GM12801 (cell line): Measurements from ENCODE around the gene AP5S1.

ENCODE experiments used
- TF ChIP-seq, protein P1 (sequence below): IDR thresholded peaks from one replicate; pipeline ENCODE4 v1.5.1; 2011; ENCODE audit warnings: control low read depth; ENCODE audit not compliant: insufficient read length; ENCODE audit errors: extremely low read depth

Gene AP5S1

DNA sequence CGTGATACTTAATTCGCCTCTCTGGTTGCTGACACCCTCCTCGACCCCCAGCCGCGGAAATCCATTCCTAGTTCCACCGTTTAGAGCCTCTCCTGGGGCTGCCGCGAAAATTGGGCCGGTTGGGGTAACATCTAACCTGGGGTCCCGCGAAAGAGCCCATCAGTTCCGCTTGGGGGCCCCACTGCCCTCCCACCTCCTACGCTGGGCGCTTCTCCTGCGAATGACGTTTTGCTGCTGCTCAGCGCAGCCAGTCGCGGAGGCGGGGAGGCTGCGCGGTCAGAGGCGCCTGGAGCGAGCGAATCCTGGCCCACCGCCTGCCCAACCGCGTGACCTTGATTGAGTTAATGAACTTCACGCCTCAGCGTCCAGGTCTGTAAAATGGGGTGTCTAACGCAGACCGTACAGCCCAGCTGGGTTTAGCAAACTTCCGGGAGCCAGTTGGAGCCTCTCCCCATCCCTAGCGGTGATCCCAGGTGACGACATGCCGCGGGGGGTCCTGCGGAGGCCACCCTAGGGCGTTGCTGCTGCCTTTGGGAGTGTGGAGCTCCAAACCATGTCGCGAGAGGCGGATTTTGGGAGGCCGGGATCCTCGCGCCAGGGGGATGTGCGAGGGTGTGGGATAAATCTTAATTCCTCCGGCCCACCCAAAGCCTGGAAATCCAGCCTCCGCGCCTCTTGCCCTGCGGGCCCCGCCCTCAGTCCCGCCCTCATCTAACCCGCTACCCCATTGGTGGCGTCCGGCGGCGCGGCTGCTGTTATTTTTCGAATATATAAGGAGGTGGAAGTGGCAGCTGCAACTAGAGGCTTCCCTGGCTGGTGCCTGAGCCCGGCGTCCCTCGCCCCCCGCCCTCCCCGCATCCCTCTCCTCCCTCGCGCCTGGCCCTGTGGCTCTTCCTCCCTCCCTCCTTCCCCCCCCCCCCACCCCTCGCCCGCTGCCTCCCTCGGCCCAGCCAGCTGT is 24.6 kb upstream of the AP5S1 start, which contains the start of gene CDC25B:
Gene CDC25B, plus strand, starts transcription at position 800 of the 958 bp plus-strand sequence. CDS start 222 bp downstream, outside the sequence.
- TF ChIP-seq, protein P1, sequence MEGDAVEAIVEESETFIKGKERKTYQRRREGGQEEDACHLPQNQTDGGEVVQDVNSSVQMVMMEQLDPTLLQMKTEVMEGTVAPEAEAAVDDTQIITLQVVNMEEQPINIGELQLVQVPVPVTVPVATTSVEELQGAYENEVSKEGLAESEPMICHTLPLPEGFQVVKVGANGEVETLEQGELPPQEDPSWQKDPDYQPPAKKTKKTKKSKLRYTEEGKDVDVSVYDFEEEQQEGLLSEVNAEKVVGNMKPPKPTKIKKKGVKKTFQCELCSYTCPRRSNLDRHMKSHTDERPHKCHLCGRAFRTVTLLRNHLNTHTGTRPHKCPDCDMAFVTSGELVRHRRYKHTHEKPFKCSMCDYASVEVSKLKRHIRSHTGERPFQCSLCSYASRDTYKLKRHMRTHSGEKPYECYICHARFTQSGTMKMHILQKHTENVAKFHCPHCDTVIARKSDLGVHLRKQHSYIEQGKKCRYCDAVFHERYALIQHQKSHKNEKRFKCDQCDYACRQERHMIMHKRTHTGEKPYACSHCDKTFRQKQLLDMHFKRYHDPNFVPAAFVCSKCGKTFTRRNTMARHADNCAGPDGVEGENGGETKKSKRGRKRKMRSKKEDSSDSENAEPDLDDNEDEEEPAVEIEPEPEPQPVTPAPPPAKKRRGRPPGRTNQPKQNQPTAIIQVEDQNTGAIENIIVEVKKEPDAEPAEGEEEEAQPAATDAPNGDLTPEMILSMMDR = no peak

DNA sequence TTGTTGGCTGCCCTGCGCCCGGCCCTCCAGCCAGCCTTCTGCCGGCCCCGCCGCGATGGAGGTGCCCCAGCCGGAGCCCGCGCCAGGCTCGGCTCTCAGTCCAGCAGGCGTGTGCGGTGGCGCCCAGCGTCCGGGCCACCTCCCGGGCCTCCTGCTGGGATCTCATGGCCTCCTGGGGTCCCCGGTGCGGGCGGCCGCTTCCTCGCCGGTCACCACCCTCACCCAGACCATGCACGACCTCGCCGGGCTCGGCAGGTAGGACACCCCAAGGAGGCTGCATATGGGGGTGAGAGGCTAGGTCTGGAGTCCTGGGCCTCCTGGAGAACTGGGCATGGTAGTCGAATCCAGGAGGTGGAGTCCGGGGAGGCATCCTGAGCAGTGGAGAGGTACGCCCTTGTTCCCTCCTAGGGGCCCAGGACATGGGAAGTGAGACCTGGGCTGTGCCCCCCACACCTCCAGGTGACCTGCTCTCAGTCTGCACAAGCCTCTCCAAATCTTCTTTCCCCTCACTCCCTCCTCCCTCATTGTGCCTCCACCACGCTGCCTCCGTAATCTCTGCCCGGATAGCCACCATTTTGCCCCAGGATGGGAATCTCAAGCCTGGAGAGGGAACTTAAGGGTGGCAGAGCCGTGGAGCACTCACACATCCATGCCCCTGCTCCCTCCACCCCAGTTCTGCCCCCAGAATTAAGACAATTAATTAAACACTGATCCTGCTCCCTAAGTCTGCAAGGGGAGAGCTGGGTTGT is 23.7 kb upstream of the AP5S1 start:
- TF ChIP-seq, protein P1 = no peak

DNA sequence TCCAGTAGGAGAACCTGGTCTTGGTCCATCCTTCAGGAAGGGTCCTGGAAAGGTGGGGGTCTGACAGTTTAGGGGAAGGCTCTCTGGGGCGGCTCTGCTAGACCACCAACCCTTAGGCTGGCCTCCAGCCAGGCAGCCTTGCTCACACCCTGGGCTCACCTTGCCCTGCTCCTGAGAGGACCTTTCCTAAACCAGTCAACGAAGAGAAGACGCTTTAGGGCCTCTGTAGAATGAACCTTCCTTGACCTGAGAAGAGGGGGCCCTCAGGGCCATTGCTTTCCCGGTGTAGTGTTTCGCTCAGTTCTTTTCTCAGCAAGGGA is 23.2 kb upstream of the AP5S1 start:
- TF ChIP-seq, protein P1 = no peak

DNA sequence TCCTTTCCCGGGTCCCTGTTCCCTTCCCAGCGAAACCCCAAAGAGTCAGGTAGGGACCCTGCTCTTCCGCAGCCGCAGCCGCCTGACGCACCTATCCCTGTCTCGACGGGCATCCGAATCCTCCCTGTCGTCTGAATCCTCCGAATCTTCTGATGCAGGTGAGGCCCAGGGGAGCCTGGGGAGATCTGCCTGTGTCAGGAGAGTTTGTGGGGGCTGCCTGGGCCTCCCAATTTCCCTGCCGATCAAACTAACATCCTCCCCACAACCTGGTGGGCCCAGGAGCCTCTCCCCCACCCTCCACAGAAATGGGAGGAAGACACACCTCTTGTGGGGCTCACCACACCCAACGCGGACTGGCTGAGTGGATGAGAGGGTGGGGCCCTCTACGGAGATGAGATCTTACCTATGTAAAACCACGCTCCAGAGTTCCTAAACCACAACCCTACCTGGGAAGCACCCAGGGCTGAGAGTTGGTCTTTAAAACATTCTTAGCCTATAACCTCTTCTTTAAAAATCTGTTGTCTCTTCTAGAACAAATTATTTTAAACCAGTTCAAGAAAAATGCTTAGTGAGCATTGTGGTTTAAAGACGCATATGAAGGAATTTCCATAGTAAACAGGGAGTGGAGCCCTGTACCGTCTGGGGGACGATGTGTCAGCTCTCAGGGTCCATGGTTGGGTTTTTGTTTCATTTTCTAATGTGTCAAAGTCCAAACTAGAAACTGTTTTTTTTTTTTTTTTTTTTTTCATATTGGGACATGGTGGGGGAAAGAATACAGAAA is 22.6 kb upstream of the AP5S1 start:
- TF ChIP-seq, protein P1 = no peak

DNA sequence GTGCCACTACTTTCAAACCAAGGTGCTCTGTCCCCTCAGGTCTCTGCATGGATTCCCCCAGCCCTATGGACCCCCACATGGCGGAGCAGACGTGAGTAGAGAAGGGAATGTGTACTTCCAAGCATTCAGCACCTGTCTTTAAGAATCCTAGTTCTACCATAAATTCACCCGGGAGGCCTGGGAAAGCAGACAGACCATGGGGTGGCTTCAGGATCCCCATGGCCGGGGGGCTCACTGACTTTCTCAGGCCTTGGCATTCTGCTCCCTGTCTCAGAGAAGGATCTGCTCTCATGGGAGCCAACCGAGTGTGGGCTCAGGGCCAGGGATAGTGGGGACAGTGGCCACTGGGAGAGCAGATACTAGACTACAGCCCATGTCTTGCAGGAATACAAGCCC is 22.0 kb upstream of the AP5S1 start:
- TF ChIP-seq, protein P1 = no peak

DNA sequence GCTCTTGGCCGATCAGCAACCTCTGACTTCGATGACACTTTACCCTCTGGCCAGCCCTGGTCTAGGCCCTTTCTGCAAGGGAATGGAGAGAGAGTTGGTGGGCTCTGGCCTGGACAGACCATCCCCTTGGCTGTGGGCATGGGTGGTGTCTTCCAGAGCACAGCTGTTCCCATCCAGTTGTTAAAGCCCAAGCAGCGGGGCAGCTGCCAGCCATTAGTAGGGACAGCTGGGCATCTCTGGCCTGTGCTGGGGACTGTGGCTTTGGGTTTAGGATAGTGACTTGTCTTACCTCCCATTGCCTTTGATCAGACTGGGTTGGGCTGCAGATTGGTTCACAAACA is 21.5 kb upstream of the AP5S1 start:
- TF ChIP-seq, protein P1 = no peak

DNA sequence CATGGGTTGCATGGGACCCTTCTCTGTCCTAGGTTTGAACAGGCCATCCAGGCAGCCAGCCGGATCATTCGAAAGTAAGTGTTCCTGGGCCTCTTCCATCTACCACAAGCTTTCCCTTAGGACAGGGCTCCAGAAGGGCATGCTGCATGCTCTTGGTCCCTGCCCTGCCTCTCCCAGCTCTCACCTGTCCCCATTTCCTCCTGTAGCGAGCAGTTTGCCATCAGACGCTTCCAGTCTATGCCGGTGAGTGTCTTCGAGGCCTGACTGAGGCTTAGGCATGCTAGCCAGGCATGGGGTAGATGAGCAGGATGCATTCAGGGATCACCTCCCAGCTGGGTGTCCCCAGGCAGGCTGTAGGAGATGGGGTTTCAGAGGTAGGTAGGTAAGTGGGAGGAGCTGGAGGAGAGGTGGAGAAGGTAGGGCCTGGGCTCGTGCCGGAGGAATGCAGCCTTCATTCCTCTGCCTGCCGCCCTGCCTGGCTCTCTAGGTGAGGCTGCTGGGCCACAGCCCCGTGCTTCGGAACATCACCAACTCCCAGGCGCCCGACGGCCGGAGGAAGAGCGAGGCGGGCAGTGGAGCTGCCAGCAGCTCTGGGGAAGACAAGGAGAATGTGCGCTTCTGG is 20.0 kb upstream of the AP5S1 start:
- TF ChIP-seq, protein P1 = no peak
